Measurements from ENCODE around the gene FRMD4A.

DNA sequence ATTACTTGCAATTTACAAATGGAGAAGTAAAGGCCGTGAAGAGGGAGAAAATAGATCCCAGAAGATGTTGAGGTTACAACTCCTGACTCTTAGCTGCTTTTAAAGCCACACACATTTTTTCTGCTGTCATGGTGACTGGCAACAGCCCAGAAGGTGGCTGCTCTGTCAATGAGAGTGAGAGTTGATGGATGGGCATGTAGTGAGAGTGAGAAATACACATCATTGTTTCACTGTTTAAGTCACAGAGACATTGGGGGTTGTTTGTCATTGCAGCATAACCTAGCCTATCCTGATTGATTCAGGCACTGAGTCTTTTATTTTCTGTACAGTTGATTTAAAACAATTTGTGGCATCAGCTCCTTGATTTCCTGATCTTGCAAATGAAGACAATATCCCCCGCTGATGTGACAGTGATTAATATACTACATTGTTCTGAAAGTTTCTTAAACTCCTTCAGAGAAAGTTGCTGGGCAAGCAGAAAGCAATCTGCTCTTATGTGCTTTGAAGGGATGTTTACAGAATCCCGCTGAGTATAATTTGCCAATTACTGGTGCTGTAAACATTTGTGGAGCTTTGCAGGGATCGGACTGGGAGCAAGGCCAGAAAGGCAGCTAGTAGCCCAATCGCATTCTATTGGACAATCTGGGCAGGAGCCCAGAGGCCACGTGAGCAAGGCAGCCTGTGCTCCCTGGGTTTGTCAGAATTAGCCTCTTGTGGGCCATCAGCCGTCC, 514.4 kb downstream of the FRMD4A start:
- TF ChIP-seq, protein P1, sequence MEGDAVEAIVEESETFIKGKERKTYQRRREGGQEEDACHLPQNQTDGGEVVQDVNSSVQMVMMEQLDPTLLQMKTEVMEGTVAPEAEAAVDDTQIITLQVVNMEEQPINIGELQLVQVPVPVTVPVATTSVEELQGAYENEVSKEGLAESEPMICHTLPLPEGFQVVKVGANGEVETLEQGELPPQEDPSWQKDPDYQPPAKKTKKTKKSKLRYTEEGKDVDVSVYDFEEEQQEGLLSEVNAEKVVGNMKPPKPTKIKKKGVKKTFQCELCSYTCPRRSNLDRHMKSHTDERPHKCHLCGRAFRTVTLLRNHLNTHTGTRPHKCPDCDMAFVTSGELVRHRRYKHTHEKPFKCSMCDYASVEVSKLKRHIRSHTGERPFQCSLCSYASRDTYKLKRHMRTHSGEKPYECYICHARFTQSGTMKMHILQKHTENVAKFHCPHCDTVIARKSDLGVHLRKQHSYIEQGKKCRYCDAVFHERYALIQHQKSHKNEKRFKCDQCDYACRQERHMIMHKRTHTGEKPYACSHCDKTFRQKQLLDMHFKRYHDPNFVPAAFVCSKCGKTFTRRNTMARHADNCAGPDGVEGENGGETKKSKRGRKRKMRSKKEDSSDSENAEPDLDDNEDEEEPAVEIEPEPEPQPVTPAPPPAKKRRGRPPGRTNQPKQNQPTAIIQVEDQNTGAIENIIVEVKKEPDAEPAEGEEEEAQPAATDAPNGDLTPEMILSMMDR (IDR thresholded peaks at IDR 0.05; ENCODE audit: insufficient read depth, low read length), result no peak
- TF ChIP-seq GABPA (IDR thresholded peaks at IDR 0.05; ENCODE audit: low read depth) (no peak), SPI1 (IDR thresholded peaks at IDR 0.05; ENCODE audit: borderline replicate concordance, low read depth) (no peak)

Data from HL-60 (cell line).